Caco-2 (cell line): ENCODE data around the gene MAGEB4. TPM values are rescaled to one million over a fixed set of nuclear protein-coding genes. Genes with fewer than 3 reads are reported as not detected.

Source experiments
- BruUV-seq: library from RNA; stranded (reverse); fragments of 400-500 nt; replicated peaks from 2 replicates; lab custom pipeline; 2021; lab: Mats Ljungman, UMichigan
- CTCF ChIA-PET: fragments of 300-600 bp; sonication (Branson Sonifier 250); formaldehyde crosslinking; loops from one replicate; lab custom pipeline; 2022; ENCODE audit warnings: antibody characterized with exemption; lab: Charles Lee
- POLR2A ChIA-PET: fragments of 300-600 bp; sonication (Branson Sonifier 250); formaldehyde crosslinking; loops from one replicate; lab custom pipeline; 2022; ENCODE audit warnings: antibody characterized with exemption; lab: Charles Lee
- DNase-seq, 2 experiments: peaks; one replicate each; pipeline versions ENCODE4 v3.0.0 to v3.0.0-alpha.2; 2020 to 2022
- H3K27me3 ChIP-seq: replicated peaks from 2 replicates; pipeline ENCODE4 v1.6.0; 2011; ENCODE audit warnings: low read length; ENCODE audit not compliant: control insufficient read depth, insufficient read depth
- H3K36me3 ChIP-seq: 2 replicates; pipeline ENCODE4 v1.5.1; 2011; ENCODE audit warnings: low read length; ENCODE audit not compliant: control insufficient read depth, insufficient read depth
- H3K4me1 ChIP-seq: fragments of 250-450 bp; sonication (Bioruptor Pico); 2 replicates; pipeline ENCODE4 v1.5.1; 2020; ENCODE audit warnings: mild to moderate bottlenecking
- H3K4me3 ChIP-seq: 2 replicates; pipeline ENCODE4 v1.5.1; 2011; ENCODE audit warnings: low read depth, mild to moderate bottlenecking, control low read depth, low read length
- H3K9me3 ChIP-seq: fragments of 250-450 bp; sonication (Bioruptor Pico); 2 replicates; pipeline ENCODE4 v1.5.1; 2020; ENCODE audit warnings: mild to moderate bottlenecking, moderate library complexity
- H3K27ac Mint-ChIP-seq: one replicate; pipeline ENCODE4 v1.8.0; 2022; ENCODE audit warnings: mixed read lengths; ENCODE audit not compliant: unreplicated experiment
- H3K27me3 Mint-ChIP-seq: one replicate; pipeline ENCODE4 v1.8.0; 2022; ENCODE audit warnings: mixed read lengths; ENCODE audit not compliant: insufficient read depth, unreplicated experiment
- H3K36me3 Mint-ChIP-seq: one replicate; pipeline ENCODE4 v1.8.0; 2022; ENCODE audit warnings: mild to moderate bottlenecking, mixed read lengths; ENCODE audit not compliant: insufficient read depth, unreplicated experiment
- H3K4me1 Mint-ChIP-seq: one replicate; pipeline ENCODE4 v1.8.0; 2022; ENCODE audit warnings: low read depth, mixed read lengths; ENCODE audit not compliant: unreplicated experiment
- H3K4me3 Mint-ChIP-seq: one replicate; pipeline ENCODE4 v1.8.0; 2022; ENCODE audit warnings: mild to moderate bottlenecking, moderate library complexity, mixed read lengths; ENCODE audit not compliant: unreplicated experiment
- H3K9me3 Mint-ChIP-seq: one replicate; pipeline ENCODE4 v1.8.0; 2022; ENCODE audit warnings: mixed read lengths; ENCODE audit not compliant: unreplicated experiment
- CTCF ChIP-seq, 2 experiments: fragments of 200-600 bp in 1 of 2; IDR thresholded peaks; 1 replicate in 1 of 2; 2 replicates in 1 of 2; pipeline versions ENCODE4 v1.5.1 to v1.8.0; 2011 to 2022; ENCODE audit warnings: antibody characterized with exemption in 1 of 2, control low read depth in 1 of 2, inconsistent platforms in 1 of 2, low read depth in 1 of 2, low read length in 1 of 2, mild to moderate bottlenecking in 1 of 2, moderate library complexity in 1 of 2; ENCODE audit not compliant: insufficient read depth in 1 of 2, severe bottlenecking in 1 of 2, unreplicated experiment in 1 of 2
- intact Hi-C: fragments of 100-400 bp; cut with micrococcal nuclease; formaldehyde crosslinking; loops from one replicate; pipeline ENCODE4 v1.10.0; 2022; ENCODE audit not compliant: unreplicated experiment
- total RNA-seq: library from RNA; stranded (reverse); gene quantifications from 2 replicates; pipeline ENCODE4 v1.2.3, GENCODE V29; 2022

Gene MAGEB4
- total RNA-seq, 1 experiment from 2014 or later: not detected

GRCh38 chrX:30248854-30249253, 7.1 kb downstream of the MAGEB4 start:
- H3K4me3 Mint-ChIP-seq: no peak overlapping the region
- BruUV-seq: no TSS peak
- no peak for TF ChIP-seq CTCF (IDR thresholded peaks at IDR 0.05; ENCODE audit: insufficient read depth in 1 of 2, low read depth in 1 of 2, low read length in 1 of 2, severe bottlenecking in 1 of 2, unreplicated experiment in 1 of 2)

GRCh38 chrX:30253257-30253656, 11.5 kb downstream of the MAGEB4 start:
- BruUV-seq: no TSS peak
- intact Hi-C loops: no loop called here
- H3K27me3 ChIP-seq: no peaks in the 10 kb centered on the region
- Mint-ChIP-seq H3K27ac (no peak overlapping the region), H3K9me3 (no peaks in the 10 kb centered on the region), H3K4me1 (no peaks in the 10 kb centered on the region), H3K27me3 (peaks cover 3% of the 10 kb centered on the region), H3K36me3 (no peaks in the 10 kb centered on the region), H3K4me3 (no peak overlapping the region)
- no peak for TF ChIP-seq CTCF (IDR thresholded peaks at IDR 0.05; ENCODE audit: insufficient read depth in 1 of 2, low read depth in 1 of 2, low read length in 1 of 2, severe bottlenecking in 1 of 2, unreplicated experiment in 1 of 2)
- H3K36me3 ChIP-seq: no peaks in the 10 kb centered on the region
- no peaks in the 10 kb centered on the region for H3K4me1 ChIP-seq
- ChIA-PET CTCF (no interaction called here), POLR2A (no interaction called here)
- no peaks in the 10 kb centered on the region for H3K9me3 ChIP-seq
- H3K4me3 ChIP-seq: no peak overlapping the region
- no peak for DNase-seq

More at GRCh38 chrX:30248854-30249253, 7.1 kb downstream of the MAGEB4 start:
- H3K27me3 Mint-ChIP-seq: no peaks in the 10 kb centered on the region
- no peaks in the 10 kb centered on the region for H3K9me3 Mint-ChIP-seq
- intact Hi-C loops: no loop called here
- POLR2A ChIA-PET: no interaction called here
- no peak for DNase-seq
- H3K4me1 Mint-ChIP-seq: no peaks in the 10 kb centered on the region
- H3K27ac Mint-ChIP-seq: no peak overlapping the region
- H3K36me3 ChIP-seq: no peaks in the 10 kb centered on the region
- H3K4me1 ChIP-seq: no peaks in the 10 kb centered on the region
- H3K9me3 ChIP-seq: no peaks in the 10 kb centered on the region
- no peaks in the 10 kb centered on the region for H3K27me3 ChIP-seq
- no peaks in the 10 kb centered on the region for H3K36me3 Mint-ChIP-seq
- no peak overlapping the region for H3K4me3 ChIP-seq
- CTCF ChIA-PET: no interaction called here

- TF ChIP-seq CTCF (IDR thresholded peaks at IDR 0.05; ENCODE audit: insufficient read depth in 1 of 2, low read depth in 1 of 2, low read length in 1 of 2, severe bottlenecking in 1 of 2, unreplicated experiment in 1 of 2): no peak
- Mint-ChIP-seq H3K27me3 (peaks cover 3% of the 10 kb centered on the region), H3K36me3 (no peaks in the 10 kb centered on the region), H3K4me3 (no peak overlapping the region), H3K4me1 (no peaks in the 10 kb centered on the region), H3K27ac (no peak overlapping the region), H3K9me3 (no peaks in the 10 kb centered on the region)
- ChIA-PET POLR2A (no interaction called here), CTCF (no interaction called here)
- H3K27me3 ChIP-seq: no peaks in the 10 kb centered on the region
- DNase-seq: no peak
- H3K4me1 ChIP-seq: no peaks in the 10 kb centered on the region
- BruUV-seq: no TSS peak
- no peaks in the 10 kb centered on the region for H3K36me3 ChIP-seq
- H3K4me3 ChIP-seq: no peak overlapping the region
- no peaks in the 10 kb centered on the region for H3K9me3 ChIP-seq
- intact Hi-C loops: no loop called here
Observed at GRCh38 chrX:30259927-30260326, 18.1 kb downstream of the MAGEB4 start.
